BLaER1 treated with 17β-estradiol and CSF1 and Interleukin-3, amounts not matched to agents 10 nM and 100 nM (cell line): ENCODE results near the gene MDFI.
A peak's percentile ranks its signal among the peaks of the same experiment; 100 is the strongest.

ENCODE experiments used
- H3K27ac ChIP-seq, 11 experiments: shearing (Covaris generic); formaldehyde crosslinking; 2 replicates each; pipeline ENCODE4 v1.8.1; 2022
- H3K27me3 ChIP-seq, 11 experiments: shearing (Covaris generic); formaldehyde crosslinking; 2 replicates each; pipeline ENCODE4 v1.8.1; 2022
- H3K36me3 ChIP-seq, 11 experiments: shearing (Covaris generic); formaldehyde crosslinking; 2 replicates each; pipeline ENCODE4 v1.8.1; 2022
- H3K4me1 ChIP-seq, 10 experiments: shearing (Covaris generic); formaldehyde crosslinking; 2 replicates each; pipeline ENCODE4 v1.8.1; 2022
- H3K4me2 ChIP-seq, 11 experiments: shearing (Covaris generic); formaldehyde crosslinking; 2 replicates each; pipeline ENCODE4 v1.8.1; 2022
- H3K4me3 ChIP-seq, 10 experiments: shearing (Covaris generic); formaldehyde crosslinking; 2 replicates each; pipeline ENCODE4 v1.8.1; 2022
- H3K9ac ChIP-seq, 11 experiments: shearing (Covaris generic); formaldehyde crosslinking; 2 replicates each; pipeline ENCODE4 v1.8.1; 2022
- H3K9me3 ChIP-seq, 11 experiments: shearing (Covaris generic); formaldehyde crosslinking; replicated peaks in 1 of 11; 2 replicates each; pipeline ENCODE4 v1.8.1; 2022
- H4K20me1 ChIP-seq, 11 experiments: shearing (Covaris generic); formaldehyde crosslinking; 2 replicates each; pipeline ENCODE4 v1.8.1; 2022
- Cebpa-rat ChIP-seq, 11 experiments: shearing (Covaris generic); IDR thresholded peaks; 2 replicates each; pipeline ENCODE4 v1.8.1; 2022

Gene MDFI

GRCh38 chr6:41677124-41677921 lies 39.1 kb downstream of the MDFI start:
- H3K4me1 ChIP-seq: peaks cover 4 to 49% (median 27%) of the 10 kb centered on the region in 10 experiments
- no peaks in the 10 kb centered on the region for H3K9me3 ChIP-seq
- H3K36me3 ChIP-seq: no peaks in the 10 kb centered on the region
- TF ChIP-seq Cebpa-rat (IDR thresholded peaks at IDR 0.05): no peak
- no peak overlapping the region for H3K4me3 ChIP-seq
- no peaks in the 10 kb centered on the region for H3K27me3 ChIP-seq
- no peak overlapping the region for H3K4me2 ChIP-seq
- H4K20me1 ChIP-seq: peaks cover 0 to 24% (median 0%) of the 10 kb centered on the region in 11 experiments; a peak in 2 of 22 replicates
- H3K27ac ChIP-seq: no peak overlapping the region
- no peak overlapping the region for H3K9ac ChIP-seq

- no peak overlapping the region for H3K4me3 ChIP-seq
- no peak overlapping the region for H3K4me2 ChIP-seq
- H3K27ac ChIP-seq: no peak overlapping the region
- no peak overlapping the region for H3K9ac ChIP-seq
- H4K20me1 ChIP-seq: peaks cover 0 to 37% (median 0%) of the 10 kb centered on the region in 11 experiments; a peak in 11 of 22 replicates
- TF ChIP-seq Cebpa-rat (IDR thresholded peaks at IDR 0.05): no peak
- no peaks in the 10 kb centered on the region for H3K9me3 ChIP-seq
- no peaks in the 10 kb centered on the region for H3K36me3 ChIP-seq
- H3K4me1 ChIP-seq: peaks cover 17 to 49% (median 27%) of the 10 kb centered on the region in 10 experiments
- no peaks in the 10 kb centered on the region for H3K27me3 ChIP-seq
These were observed 40.3 kb downstream of the MDFI start for GRCh38 chr6:41678511-41679084.

GRCh38 chr6:41679696-41680095 lies 41.4 kb downstream of the MDFI start:
- Histone ChIP-seq H3K27ac (no peak overlapping the region), H3K9me3 (no peaks in the 10 kb centered on the region), H3K27me3 (no peaks in the 10 kb centered on the region), H3K9ac (no peak overlapping the region), H3K4me1 (peaks cover 26 to 47% (median 32%) of the 10 kb centered on the region in 10 experiments), H4K20me1 (peaks cover 0 to 48% (median 10%) of the 10 kb centered on the region in 11 experiments; a peak in 12 of 22 replicates), H3K36me3 (peaks cover 4 to 9% (median 9%) of the 10 kb centered on the region in 11 experiments; a peak in 20 of 22 replicates), H3K4me2 (no peak overlapping the region), H3K4me3 (no peak overlapping the region)
- no peak for TF ChIP-seq Cebpa-rat (IDR thresholded peaks at IDR 0.05)

- no peak overlapping the region for H3K4me3 ChIP-seq
- H4K20me1 ChIP-seq: peaks cover 0 to 54% (median 15%) of the 10 kb centered on the region in 11 experiments; a peak in 13 of 22 replicates
- no peak overlapping the region for H3K4me2 ChIP-seq
- H3K27ac ChIP-seq: no peak overlapping the region
- TF ChIP-seq Cebpa-rat (IDR thresholded peaks at IDR 0.05): no peak
- H3K4me1 ChIP-seq: peaks cover 26 to 43% (median 31%) of the 10 kb centered on the region in 10 experiments
- no peaks in the 10 kb centered on the region for H3K9me3 ChIP-seq
- H3K9ac ChIP-seq: no peak overlapping the region
- H3K36me3 ChIP-seq: peaks cover 11 to 16% (median 16%) of the 10 kb centered on the region in 11 experiments
- H3K27me3 ChIP-seq: no peaks in the 10 kb centered on the region
These were observed 42.1 kb downstream of the MDFI start for GRCh38 chr6:41680182-41680965.

GRCh38 chr6:41682056-41682477 lies 43.8 kb downstream of the MDFI start:
- H3K9ac ChIP-seq: peak overlapping the region in 6 of 11 experiments; percentile 15 to 65 (median 58); a peak in 8 of 22 replicates
- no peaks in the 10 kb centered on the region for H3K9me3 ChIP-seq
- H3K27ac ChIP-seq: peak overlapping the region in 5 of 11 experiments; percentile 38 to 56 (median 48); a peak in 7 of 22 replicates
- H3K36me3 ChIP-seq: peaks cover 28 to 33% (median 33%) of the 10 kb centered on the region in 11 experiments
- H3K27me3 ChIP-seq: no peaks in the 10 kb centered on the region
- peaks cover 25 to 33% (median 27%) of the 10 kb centered on the region in 10 experiments for H3K4me1 ChIP-seq
- H4K20me1 ChIP-seq: peaks cover 0 to 71% (median 22%) of the 10 kb centered on the region in 11 experiments; a peak in 14 of 22 replicates
- no peak for TF ChIP-seq Cebpa-rat (IDR thresholded peaks at IDR 0.05)
- peak overlapping the region; percentile 73 to 92 (median 82); a peak in 20 of 22 replicates for H3K4me2 ChIP-seq
- H3K4me3 ChIP-seq: no peak overlapping the region

- Histone ChIP-seq H3K4me3 (peak overlapping the region in 5 of 10 experiments; percentile 4 to 53 (median 30); a peak in 8 of 20 replicates), H4K20me1 (peaks cover under 1 to 77% (median 22%) of the 10 kb centered on the region in 11 experiments; a peak in 15 of 22 replicates), H3K9me3 (no peaks in the 10 kb centered on the region), H3K4me1 (peaks cover 25 to 33% (median 27%) of the 10 kb centered on the region in 10 experiments), H3K4me2 (peak overlapping the region; percentile 73 to 92 (median 82)), H3K36me3 (peaks cover 34 to 39% (median 39%) of the 10 kb centered on the region in 11 experiments), H3K9ac (peak overlapping the region; percentile 28 to 70 (median 61); a peak in 18 of 22 replicates), H3K27ac (peak overlapping the region in 10 of 11 experiments; percentile 9 to 56 (median 41); a peak in 16 of 22 replicates), H3K27me3 (no peaks in the 10 kb centered on the region)
- TF ChIP-seq Cebpa-rat (IDR thresholded peaks at IDR 0.05): no peak
These were observed 44.4 kb downstream of the MDFI start for GRCh38 chr6:41682497-41683272.

- Histone ChIP-seq H3K27ac (peak overlapping the region in 9 of 11 experiments; percentile 19 to 56 (median 44); a peak in 13 of 22 replicates), H3K9ac (peak overlapping the region; percentile 28 to 70 (median 61); a peak in 18 of 22 replicates), H3K36me3 (peaks cover 39 to 44% (median 44%) of the 10 kb centered on the region in 11 experiments), H3K9me3 (no peaks in the 10 kb centered on the region), H3K4me3 (peak overlapping the region in 7 of 10 experiments; percentile 4 to 53 (median 30); a peak in 9 of 20 replicates), H4K20me1 (peaks cover 5 to 83% (median 27%) of the 10 kb centered on the region in 11 experiments; a peak in 15 of 22 replicates), H3K4me2 (peak overlapping the region; percentile 73 to 92 (median 82)), H3K4me1 (peaks cover 25 to 33% (median 27%) of the 10 kb centered on the region in 10 experiments), H3K27me3 (no peaks in the 10 kb centered on the region)
- no peak for TF ChIP-seq Cebpa-rat (IDR thresholded peaks at IDR 0.05)
These were observed 44.9 kb downstream of the MDFI start for GRCh38 chr6:41683273-41683522.
